Limb (tissue), 2 donors: ENCODE results near the gene CSMD2.
"Not testable (repeated sequence)": the region's sequence is repeated elsewhere in the genome, so short reads cannot be mapped to it uniquely, and the experiment has no call there.

ENCODE experiments used
- DNase-seq, 2 donors: peaks; one replicate each; pipeline ENCODE4 v3.0.0-alpha.2; 2016; ENCODE audit errors: extremely low spot score in 2 of 2

Gene CSMD2

GRCh38 chr1:34055818-34056217 lies 109.2 kb downstream of the CSMD2 start:
- no peak for DNase-seq

GRCh38 chr1:34054920-34055319 lies 110.1 kb downstream of the CSMD2 start:
- no peak for DNase-seq

GRCh38 chr1:34053660-34054059 lies 111.4 kb downstream of the CSMD2 start:
- no peak for DNase-seq

GRCh38 chr1:34052565-34052964 lies 112.5 kb downstream of the CSMD2 start:
- no peak for DNase-seq

- DNase-seq: no peak
These were observed 114.1 kb downstream of the CSMD2 start for GRCh38 chr1:34050709-34051485.

GRCh38 chr1:34049994-34050393 lies 115.0 kb downstream of the CSMD2 start:
- DNase-seq: no peak

GRCh38 chr1:34049477-34049876 lies 115.6 kb downstream of the CSMD2 start:
- no peak for DNase-seq

GRCh38 chr1:34037856-34038255 lies 127.2 kb downstream of the CSMD2 start:
- DNase-seq: no peak

GRCh38 chr1:34037109-34037508 lies 127.9 kb downstream of the CSMD2 start:
- DNase-seq: no peak

- no peak for DNase-seq
These were observed 131.0 kb downstream of the CSMD2 start for GRCh38 chr1:34034036-34034435.

- DNase-seq: no peak
These were observed 135.1 kb downstream of the CSMD2 start for GRCh38 chr1:34029954-34030353.

GRCh38 chr1:34029515-34029914 lies 135.5 kb downstream of the CSMD2 start:
- no peak for DNase-seq

GRCh38 chr1:34028381-34029055 lies 136.5 kb downstream of the CSMD2 start:
- no peak for DNase-seq

GRCh38 chr1:34025675-34026074 lies 139.4 kb downstream of the CSMD2 start:
- DNase-seq: no peak

- no peak for DNase-seq
These were observed 140.5 kb downstream of the CSMD2 start for GRCh38 chr1:34024485-34024884.

- no peak for DNase-seq
These were observed 145.1 kb downstream of the CSMD2 start for GRCh38 chr1:34019741-34020552.

- no peak for DNase-seq
These were observed 146.7 kb downstream of the CSMD2 start for GRCh38 chr1:34018285-34018684.

GRCh38 chr1:34016281-34016680 lies 148.7 kb downstream of the CSMD2 start:
- DNase-seq: not testable (repeated sequence)

- DNase-seq: peak in 1 of 2 donors; percentile 41
These were observed 150.9 kb downstream of the CSMD2 start for GRCh38 chr1:34013958-34014737.

- no peak for DNase-seq
These were observed 151.9 kb downstream of the CSMD2 start for GRCh38 chr1:34013136-34013535.

- DNase-seq: no peak
These were observed 155.6 kb downstream of the CSMD2 start for GRCh38 chr1:34009340-34009985.
